NCI-H187 treated with DMSO at 0.1 percent for 48 hours (cell line): Measurements from ENCODE around the gene IRF1.
"Not testable (repeated sequence)": the region's sequence is repeated elsewhere in the genome, so short reads cannot be mapped to it uniquely, and the experiment has no call there.

ENCODE experiments used
- DNase-seq: peaks from one replicate; lab custom pipeline; 2025; lab: John Stamatoyannopoulos, UW

Gene IRF1

DNA sequence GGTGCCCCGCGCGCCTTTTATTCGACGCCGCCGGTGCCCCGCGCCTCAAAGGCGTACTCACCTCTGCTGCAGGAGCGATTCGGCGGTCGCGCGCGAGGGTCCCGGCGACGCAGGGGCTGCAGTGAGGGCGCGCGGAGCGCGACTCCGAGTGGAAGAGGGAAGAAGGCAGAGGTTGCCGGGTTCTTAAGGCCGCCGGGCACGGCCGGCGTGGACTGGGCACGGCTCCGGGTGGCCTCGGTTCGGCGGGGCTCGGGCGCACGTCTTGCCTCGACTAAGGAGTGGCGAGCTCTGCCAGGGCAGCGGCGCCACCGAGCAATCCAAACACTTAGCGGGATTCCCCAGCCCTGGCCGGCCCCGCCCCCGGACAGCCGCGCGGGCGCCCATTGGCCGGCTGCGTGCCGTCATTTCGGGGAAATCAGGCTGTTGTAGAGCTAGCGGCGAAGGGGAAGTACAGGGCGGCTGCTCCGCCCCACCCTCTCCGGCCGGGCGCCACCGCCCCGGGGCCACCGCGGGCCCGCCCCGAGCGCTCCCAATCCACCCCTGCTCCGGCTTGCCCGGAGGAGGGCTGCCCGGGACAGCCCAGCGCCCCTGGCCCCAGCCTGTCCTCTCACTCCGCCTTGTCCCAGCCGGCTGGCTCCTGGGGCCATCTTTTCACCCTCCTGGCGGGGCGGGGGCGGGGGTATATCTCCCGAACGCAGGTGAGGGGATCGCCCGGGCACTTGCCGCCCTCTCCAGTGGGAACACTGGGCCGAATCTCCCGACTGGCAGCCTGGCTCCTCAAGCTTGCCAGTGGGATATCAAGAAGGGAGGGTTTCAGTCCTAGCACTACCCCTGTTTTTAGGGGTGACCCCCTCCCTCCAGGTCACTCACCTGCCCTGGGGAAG lies at the start of gene IRF1:
TSS of gene IRF1 (minus strand) at position 290 of the 884 bp plus-strand sequence. CDS start 1,295 bp downstream, outside the sequence.
- peak; percentile 18 for DNase-seq

GRCh38 chr5:132540149-132540548 lies 49.6 kb upstream of the IRF1 start:
- DNase-seq: no peak

- DNase-seq: no peak
Measured at GRCh38 chr5:132539716-132540115, 49.1 kb upstream of the IRF1 start.

DNA sequence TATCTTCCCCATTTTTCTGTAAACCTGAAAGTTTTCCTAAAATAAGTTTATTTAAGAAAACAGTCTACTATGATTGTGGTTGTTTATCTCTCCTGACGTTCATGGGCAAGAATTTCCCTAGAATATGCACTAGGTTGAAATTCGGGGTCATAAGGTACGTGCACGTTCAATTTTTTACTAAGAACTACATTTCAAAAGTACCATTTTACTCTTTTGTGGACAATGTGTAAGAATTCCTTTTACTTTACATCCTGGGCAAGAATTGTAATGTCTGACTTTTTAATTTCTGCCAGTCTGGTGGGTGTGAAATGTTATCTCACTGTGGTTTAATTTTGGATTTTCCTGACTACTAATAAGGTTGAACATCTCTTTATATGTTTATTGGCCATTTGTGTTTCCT lies 40.4 kb upstream of the IRF1 start:
- DNase-seq: no peak

DNA sequence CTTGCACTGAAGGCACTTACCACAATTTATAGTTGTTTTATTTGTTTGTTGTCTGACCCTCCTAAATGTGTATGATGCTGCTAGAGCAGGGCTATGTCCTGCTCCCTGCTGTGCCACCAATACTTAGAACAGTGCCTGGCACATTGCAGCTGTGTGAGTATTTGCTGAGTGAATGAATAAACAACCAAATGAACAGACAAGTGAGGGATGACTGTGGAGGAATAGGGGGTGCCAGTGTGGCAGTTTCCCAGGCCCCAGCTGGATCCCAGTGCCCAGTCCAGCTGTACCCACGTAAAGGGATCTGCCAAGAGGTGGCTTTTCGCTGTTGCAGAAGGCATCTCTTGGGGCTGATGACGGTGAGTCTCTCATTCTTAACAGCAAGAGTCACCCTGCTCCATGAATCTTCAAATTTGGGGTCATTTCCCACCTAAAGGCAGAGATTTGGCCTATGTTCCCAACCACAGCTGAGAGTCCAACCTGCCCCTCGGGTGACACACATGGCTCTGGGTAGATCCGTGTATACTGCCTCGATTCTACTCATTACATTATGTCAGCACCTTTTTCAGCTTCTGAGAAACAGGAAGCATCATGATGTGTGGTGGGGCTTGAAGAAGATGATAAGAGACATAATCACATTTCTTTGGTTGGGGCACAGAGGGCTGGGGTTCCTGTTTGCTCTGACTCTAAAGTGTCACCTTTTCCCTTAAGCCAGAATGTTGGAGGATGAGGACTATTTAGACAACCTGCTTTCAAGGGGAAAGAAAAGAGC lies 38.5 kb upstream of the IRF1 start:
- no peak for DNase-seq

- no peak for DNase-seq
Measured at GRCh38 chr5:132528021-132528420, 37.4 kb upstream of the IRF1 start.

- DNase-seq: no peak
Measured at GRCh38 chr5:132526974-132527564, 36.5 kb upstream of the IRF1 start.

- peak; percentile 20 for DNase-seq
Measured at GRCh38 chr5:132526290-132526973, 35.9 kb upstream of the IRF1 start.

DNA sequence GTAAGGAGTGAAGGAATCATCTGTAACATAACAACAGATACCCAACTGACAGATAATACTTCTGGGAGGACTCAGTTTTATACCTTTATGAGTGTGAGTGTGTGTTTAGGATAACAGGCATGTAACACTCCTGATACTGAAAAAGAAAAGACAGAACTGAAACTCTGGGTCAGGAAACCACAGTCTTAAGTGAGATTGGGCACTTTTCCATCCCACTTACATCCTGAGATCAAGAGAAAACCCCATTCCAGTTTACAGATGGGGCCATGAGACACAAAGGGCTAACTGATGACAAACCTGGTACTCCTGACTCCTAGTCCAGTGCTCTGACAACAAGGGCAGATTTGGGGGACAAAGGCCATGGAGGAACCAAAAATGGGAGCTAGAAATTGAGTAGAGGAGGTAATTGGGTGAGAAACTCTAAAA lies 34.7 kb upstream of the IRF1 start:
- DNase-seq: no peak

DNA sequence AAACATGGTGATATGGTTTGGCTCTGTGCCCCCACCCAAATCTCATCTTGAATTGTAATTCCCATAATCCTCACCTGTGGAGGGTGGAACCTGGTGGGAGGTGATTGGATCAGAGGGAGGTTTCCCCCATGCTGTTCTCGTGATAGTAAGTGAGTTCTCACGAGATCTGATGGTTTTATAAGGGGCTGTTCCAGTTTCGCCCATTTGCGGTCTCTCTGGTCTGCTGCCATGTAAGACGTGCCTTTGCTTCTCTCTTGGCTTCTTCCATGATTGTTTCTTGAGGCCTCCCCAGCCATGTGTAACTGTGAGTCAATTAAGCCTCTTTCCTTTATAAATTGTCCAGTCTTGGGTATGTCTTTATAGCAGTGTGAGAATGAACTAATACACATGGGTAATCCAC lies 34.3 kb upstream of the IRF1 start:
- not testable (repeated sequence) for DNase-seq

DNA sequence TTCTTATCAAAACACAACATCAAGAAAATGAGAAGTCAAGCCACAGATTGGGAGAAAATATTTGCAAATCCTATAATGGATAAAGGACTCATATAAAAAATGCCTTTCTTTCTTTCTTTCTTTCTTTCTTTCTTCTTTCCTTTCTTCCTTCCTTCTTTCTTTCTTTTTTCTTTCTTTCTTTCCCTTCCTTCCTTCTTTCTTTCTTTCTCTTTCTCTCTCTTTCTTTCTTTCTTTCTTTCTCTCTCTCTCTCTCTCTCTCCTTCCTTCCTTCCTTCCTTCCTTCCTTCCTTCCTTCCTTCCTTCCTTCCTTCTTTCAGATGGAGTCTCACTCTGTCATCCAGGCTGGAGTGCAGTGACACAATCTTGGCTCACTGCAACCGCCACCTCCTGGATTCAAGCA lies 31.5 kb upstream of the IRF1 start:
- DNase-seq: not testable (repeated sequence)

- DNase-seq: not testable (repeated sequence)
Measured at GRCh38 chr5:132513618-132514336, 23.2 kb upstream of the IRF1 start.

GRCh38 chr5:132510076-132510475 lies 19.5 kb upstream of the IRF1 start:
- DNase-seq: no peak

- no peak for DNase-seq
Measured at GRCh38 chr5:132506094-132506692, 15.6 kb upstream of the IRF1 start.

DNA sequence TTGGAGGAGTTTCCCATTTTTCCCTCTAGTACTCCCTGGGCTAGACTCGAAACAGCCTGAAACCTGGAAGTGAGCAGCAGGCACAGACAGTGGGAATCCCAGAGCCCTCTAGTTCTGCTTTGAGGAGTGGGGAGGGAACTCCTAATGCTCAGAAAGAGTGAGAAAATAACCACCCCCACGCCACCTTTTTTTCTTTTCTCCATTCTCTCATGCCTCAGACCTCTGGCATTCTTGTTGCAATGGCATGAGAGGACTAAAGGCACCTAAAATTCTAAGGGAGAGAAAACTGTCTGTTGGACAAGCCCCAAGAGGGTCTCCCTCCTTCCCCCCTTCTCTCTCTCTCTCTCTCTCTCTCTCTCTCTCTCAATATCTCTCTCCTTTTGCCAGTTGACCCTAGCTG lies 15.1 kb upstream of the IRF1 start:
- no peak for DNase-seq

GRCh38 chr5:132504746-132505145 lies 14.2 kb upstream of the IRF1 start:
- no peak for DNase-seq

DNA sequence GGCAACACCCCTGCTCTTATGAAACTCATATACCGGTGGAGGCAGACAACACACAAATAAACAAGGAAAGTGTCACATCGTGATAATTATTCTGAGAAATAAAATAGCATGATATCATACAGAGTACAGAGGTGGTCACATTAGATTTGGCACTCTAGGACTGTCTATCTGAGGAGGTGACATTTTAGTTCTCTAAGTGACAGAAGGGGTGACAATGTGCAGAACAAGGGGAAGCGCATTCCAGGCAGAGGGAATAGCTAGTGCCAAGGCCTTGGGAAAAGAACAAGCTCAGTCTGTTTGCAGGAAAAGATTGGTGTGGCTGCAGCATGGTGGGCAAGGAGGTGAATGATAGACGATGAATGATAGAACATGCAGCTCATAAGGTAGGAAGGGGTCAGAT lies 12.7 kb upstream of the IRF1 start:
- no peak for DNase-seq

- DNase-seq: no peak
Measured at GRCh38 chr5:132501961-132502931, 11.7 kb upstream of the IRF1 start.

DNA sequence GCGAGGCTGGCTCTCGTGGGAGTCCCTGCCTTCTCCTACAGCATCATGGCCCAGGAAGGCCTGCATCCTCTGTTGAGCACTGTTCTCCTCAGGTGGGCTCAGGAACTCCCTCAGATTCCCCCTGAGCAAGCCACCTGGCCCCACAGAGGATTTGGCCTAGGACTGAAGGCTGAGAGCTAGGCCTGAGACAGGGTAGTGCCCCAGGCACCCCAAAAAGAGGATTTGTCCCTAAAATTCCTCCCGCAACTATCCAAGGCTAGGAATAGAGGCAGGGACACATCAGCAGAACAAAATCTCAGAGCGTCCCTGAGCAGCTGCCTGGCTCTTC lies 11.0 kb upstream of the IRF1 start:
- DNase-seq: no peak
